Fibroblast of the conjunctiva (primary cell): ENCODE data around the gene PHF10.
"Not testable (repeated sequence)": the region's sequence is repeated elsewhere in the genome, so short reads cannot be mapped to it uniquely, and the experiment has no call there.

Source experiments
- DNase-seq: peaks from one replicate; pipeline ENCODE4 v3.0.0-alpha.2; 2010; ENCODE audit warnings: low read depth

Gene PHF10

DNA sequence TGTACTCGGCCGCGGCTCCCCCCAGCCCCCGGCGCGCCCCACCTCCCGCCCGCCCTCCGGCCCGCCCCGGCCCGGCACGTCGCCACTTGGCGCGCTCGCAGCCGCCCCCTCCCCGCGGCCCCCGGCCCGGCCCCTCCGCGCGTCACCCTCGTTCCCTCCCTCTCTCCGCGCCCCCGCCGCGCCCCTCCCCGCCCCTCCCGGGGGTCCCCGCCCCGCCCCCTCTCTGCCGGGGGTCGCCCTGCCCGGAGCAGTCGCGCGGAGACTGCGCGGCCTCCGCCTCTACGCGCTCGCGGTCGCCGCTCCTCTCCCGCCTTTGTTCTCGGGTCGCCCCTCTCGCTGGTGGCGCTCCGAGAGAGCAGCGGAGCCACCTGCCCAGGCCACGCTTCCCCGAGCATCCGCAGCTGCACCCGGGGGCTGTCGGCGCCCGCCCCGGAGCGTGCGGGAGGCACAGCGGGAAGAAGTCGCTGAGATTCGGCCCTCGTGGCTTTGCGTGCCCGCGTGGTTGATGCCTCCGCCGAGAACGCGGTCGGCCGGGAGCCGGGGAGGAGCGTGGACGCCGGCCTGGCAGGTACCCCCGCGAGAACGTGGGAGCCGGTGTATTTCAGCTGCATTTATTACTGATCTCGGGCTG lies at the start of gene PHF10:
Gene PHF10, minus strand, starts transcription at position 7 of the 631 bp plus-strand sequence. CDS start 569 bp downstream, outside the sequence.
- DNase-seq = no peak

DNA sequence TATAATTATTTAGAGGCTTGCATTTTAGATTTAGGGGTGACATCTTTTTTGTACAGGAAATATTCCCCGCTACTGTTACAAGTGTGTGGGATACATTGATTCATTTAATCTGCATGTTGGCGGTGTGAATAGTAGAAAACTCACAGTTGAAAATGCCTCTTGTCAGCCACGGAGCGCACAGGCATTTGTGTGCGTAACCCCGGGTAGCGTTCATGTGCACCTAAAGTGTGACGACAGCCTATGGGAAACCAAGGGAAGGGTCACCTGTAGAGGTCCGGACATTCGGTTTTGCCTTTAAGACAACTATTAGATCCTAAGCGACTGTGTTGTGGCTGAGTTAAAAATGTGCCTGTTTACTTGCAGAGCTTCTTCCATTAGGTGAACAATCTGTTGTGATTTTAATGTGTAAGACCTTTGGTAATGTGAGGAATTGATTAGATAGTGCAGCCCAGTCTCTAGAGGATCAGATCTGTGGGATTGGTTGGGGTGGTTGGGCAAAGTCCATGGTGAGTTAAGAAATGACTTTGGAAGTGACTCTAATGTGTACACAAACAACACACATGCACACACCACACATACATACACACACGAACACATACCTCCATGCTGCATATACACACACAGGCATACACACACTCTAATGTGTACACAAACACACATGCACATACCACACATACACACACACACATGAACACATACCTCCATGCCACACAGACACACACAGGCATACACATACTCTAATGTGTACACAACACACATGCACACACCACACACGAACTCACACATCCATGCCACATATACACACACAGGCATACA lies 42.8 kb upstream of the PHF10 start:
- no peak for DNase-seq

DNA sequence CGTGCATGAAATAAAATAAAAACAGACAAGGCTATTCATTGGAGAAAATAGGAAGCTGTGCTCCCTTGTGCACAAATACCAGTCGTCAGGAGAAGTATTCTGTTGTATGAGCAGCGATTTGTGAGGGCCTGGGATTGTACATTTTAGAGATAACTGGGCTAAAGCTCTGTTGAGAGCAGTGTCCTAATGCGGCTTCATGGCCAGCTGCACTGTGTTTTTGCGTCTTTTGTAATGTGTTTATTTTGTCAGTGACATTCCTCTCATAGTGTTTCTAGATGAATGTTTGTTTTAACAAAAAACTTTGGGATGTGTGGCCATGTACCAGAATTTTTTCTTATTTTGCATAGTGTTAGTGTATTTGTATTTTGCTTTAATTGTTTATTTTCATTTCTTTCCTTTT lies 41.9 kb upstream of the PHF10 start:
- no peak for DNase-seq

DNA sequence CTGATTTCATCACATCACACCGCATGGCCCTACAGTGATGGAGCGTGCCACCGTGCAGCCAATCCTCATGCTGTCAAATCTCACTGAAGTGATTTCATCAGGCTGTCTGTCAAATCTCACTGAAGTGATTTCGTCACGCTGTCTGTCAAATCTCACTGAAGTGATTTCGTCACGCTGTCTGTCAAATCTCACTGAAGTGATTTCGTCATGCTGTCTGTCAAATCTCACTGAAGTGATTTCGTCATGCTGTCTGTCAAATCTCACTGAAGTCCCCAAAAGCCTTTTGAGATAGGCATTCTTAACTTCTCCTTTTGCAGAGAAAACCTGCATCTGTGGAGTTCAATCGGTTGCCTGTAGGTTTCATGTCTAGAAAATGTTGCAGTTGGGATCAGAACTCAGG lies 41.5 kb upstream of the PHF10 start:
- DNase-seq = not testable (repeated sequence)

DNA sequence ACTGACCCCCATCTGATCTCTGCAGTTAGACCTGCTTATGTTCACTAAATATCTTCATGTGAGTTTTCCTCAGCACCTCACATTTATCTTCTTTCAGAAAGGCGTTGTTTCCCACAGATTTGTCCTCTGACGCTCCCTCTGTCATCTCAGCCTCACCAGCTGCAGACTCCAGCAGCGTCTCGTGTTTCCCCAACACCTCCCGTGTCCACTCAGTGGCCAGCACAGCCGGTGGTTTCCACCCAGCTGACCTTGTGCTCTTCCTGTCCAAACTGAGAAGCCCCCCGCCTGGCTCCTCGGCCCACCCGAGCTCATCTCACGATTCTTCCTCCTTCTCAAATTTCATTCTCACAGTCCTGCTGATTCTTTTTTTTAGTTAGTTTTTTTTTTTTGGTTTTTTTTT lies 39.6 kb upstream of the PHF10 start:
- DNase-seq = no peak

DNA sequence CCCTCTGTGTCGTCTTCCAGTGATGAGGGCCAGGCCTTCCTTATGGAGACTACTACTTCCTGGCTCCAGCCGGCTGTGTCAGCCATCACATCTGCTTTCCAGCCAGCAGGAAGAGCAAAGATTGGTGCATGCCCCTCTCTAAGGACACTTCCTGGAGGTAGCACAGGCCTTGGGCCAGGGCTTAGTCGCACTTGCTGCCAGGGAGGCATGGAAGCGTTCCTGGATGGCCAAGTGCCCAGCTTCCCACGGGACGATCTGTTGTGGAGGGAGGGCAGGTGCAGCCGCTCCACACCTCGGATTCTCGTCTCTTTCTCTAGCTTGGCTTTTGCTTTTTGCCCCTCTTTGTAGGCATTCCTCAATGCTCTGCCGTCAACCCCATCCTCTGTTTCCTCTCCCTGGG lies 39.0 kb upstream of the PHF10 start:
- no peak for DNase-seq

DNA sequence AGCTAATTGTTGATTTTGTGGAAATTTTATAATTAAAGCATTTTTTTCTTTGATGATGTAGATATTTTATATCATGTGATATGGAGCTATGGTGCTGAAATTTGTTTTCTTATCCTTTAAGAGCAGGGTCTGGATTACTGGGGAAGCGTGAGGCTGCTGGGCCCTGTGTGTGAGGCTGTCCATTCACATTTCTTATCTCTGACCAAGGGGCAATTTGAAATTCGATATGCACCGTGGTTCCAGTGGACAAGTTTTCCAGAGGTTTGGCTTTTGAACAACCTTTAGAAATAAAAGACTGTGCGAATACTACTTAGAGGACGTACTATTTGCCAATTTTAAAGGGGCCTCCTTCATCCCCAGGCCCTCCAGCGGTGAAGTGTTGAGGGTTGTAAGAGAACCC lies 30.9 kb upstream of the PHF10 start:
- no peak for DNase-seq

DNA sequence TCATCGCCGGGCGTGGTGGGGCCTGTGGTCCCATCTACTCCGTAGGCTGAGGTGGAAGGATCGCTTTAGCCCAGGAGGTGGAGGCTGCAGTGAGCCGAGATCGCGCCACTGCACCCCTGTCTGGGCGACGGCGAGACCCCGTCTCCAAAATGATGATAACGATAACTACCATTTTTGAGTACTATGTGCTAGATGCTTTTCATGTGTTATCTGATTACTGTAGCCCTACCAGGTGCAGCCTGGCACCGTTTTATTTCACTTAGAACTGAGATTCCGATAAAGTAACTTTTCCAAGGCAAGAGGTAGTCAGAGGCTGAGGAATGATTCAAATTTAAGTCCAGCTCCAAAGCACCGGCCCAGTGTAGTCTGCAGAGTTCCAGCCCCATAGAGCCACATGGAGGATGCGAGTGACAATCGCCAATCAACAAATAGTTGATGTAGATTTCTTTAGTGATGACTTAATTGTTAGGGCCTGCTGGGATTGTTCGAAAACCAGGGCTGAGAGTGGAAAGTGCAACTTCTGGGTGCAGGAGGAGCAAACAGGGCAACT lies 27.8 kb upstream of the PHF10 start:
- DNase-seq = no peak

DNA sequence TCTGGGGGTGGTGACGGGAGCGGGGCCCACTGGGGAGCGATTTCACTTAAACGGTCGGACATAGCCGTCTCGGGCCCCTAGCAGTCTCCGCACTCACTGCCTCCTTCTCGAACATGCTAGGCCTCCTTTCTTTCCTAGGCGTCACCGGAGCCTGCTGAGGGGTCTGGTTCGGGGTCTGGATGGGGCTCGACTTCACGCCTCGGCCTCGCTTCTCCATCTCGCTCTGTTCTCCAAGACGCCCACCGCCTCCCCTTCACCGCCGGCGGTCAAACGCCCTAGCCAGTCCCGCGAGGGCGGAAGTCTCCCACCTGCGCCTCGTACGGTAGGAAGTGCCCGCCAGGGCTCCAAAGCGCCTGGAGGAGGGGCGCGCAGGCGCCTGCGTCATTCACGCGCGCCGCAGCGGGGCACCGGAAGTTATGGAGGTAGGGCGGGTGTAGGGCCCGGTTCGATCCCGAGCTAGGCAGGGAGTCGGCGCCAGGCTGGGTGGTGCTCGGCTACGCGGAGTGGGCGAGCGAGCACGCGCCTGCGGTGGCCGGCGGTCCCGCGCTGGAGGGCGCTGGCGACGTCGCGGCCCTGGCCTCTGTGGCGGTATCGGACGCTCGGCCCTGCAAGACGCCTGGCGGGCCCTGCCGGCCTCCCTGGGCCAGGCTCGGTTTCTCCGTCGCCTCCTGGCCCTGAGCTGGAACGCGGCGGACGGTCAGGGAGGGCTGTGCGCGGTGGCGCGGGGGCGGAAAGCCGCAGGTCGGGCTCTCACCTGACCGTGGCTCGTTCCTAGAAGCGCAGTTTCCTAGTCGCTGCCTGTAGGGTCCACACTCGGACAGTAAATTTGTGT lies 27.2 kb upstream of the PHF10 start, which contains the start of the genes DYNLT2 and ERMARD:
Gene DYNLT2, minus strand, starts transcription at position 331 of the 832 bp plus-strand sequence. Its CDS starts 114 bp downstream, at position 217.
Gene ERMARD, plus strand, starts transcription at position 381 of the 832 bp plus-strand sequence. Its CDS starts 36 bp downstream, at position 417.
- peak; percentile 79 for DNase-seq

DNA sequence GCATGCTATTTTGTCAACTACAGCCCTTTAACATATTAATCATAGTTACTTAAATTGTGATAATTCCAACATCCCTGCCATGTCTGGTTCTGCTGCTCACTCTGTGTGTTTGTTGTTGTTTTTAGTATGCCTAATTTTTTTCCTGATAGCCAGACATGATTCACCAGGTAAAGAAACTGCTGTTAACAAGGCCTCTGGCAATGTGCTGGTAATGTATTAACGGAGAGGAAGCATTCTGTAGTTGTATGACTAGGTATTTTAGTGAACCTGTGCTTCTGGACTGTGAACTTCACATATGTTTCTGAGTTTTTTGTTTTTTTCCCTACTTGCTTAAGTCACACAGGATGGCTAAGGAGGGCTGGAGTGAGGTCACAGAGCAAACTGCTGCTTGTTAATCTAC lies 22.3 kb upstream of the PHF10 start:
- no peak for DNase-seq

DNA sequence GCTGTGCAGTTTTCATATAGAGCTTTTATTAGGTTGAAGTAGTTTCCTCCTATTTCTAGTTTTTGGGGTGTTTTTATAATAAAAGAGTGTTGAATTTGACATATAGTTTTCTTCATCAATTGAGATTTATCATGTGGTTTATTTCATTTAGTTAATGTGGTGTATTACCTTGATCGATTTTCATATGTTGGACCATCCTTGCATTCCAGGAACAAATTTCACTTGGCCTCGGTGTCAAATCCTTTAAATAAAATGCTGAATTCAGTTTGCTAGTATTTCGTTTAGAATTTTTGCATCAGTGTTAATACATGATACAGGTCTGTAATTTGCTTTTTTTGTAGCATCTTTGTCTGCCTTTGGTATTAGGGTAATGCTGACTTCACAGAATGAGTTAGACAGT lies 21.1 kb upstream of the PHF10 start:
- DNase-seq = no peak

DNA sequence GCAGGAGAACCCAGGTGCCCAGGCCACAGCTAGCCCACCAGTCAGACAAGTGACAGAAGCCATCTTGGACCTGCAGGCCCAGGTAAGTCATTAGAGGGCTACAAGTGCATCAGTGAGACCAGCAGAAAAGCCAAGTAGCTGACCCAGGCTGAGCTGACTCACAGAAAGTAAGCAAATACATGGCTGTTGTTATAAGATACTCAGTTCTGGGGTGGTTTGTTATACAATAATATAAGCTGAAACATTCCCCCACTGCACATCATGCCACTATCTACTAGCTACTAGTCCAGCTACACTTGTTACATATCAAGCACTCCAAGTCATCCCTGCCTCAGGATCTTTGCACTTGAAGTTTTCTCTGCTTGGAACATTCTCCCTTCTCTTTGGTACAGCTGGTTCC lies 17.0 kb upstream of the PHF10 start:
- no peak for DNase-seq

DNA sequence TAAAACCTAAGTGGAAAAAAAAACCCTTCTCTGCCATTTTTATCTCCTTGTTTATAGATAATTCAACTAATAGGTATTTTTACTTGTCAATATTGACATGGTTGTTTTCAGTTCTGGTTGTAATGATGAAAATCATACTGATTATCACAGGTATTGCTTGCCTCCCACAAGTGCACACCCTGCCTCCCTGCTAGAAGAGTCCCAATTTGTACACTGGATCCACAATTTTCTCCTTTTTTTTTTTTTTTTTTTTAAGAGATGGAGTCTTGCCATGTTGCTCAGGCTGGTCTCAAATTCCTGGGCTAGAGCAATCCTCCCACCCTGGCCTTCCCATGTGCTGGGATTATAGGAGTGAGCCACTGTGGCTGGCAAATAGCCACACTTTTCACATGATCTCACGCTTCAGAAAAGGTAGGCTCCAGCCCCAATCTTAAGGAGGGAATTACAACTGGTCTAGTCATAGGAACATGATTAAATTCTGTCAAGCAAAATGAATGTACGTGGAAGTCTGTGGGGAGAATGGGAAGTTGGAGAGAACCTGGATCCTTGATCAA lies 14.8 kb upstream of the PHF10 start:
- no peak for DNase-seq

DNA sequence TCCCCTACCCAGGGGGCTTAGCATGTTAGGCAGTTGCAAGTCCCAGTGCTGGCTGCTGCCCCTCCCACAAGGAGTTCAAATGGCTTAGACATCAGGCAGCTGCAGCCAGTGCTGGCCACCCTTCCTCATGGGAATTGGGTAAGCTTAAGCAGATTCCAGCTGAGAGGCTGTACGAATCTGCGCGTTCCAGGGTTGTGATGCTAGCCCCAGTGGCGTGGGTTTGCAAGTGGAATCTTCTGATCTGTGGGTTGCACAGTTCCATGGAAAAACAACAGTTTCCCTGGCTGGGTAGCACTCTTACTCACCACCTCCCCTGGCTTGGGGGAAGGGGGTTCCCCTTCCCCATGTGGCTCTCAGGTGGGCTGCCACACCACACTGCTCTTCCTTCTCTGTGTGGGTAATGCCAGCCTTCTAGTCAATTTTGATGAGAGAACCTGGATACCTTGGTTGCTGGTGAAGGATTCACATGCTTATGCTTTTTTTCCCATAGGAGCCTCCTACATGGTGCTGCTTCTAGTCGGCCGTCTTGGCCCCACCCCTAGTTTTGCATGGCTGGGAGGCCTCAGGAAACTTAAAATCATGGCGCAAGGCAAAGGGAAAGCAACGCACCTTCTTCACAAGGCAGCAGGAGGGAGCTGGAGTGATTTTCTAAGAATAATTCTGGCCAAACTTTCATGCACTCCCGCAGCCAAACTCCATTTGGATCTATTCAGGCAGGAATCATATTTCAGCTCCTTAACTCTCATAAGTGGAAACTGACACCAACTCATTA lies 14.1 kb upstream of the PHF10 start:
- no peak for DNase-seq

DNA sequence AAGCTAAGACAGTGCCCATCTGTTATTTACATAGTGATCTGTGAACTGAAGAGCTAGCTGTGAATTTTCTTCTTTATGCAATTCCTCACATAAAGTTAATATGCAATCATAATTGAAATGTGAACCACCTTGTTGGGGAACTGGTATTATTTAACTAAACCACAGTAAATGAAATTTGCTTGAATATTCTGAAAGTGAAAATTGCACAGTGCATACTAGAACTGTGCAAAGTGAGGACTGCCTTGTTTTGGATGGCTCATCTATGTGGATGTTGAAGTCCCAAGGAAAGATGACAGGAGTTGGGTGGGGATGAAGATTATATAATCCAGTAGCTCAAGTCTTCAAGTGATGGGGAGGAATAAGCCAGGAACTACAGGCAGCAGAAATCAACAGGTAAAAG lies 5.7 kb upstream of the PHF10 start:
- no peak for DNase-seq

DNA sequence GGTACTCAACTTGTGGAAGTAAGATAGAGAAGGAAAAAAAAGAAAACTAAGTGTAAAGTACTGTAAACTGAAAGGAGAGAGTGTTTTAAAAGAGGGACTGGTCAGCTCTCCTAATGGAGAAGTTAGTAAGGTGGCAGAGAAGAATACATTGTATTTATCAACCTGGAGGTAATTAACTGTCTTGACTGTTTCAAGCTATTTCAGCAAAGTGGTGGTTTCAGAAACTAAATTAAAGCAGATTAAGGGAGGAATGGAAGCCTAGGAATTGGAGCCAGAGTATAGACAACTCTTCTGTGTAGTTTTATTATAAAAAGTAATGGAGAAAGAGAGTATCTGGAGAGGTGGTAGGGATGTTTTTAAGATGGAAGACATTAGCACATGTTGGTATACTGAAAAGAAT lies 2.7 kb upstream of the PHF10 start:
- DNase-seq = no peak

DNA sequence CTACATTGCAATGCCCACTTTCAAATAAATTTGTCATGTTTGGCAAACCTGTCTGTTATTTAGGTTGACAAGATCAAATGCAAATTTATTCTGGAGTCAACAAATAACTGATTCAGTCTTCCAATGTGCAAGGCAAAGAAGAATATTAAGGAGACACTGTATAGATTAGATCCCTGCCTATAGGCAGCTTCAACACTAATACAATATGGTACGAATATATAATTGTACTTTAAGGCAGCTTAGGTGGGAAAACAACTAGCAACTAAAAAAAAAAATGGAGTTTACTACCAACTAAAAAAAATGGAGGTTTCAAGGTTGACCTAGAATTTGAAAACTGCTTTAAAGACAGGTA lies 1.7 kb upstream of the PHF10 start:
- no peak for DNase-seq

DNA sequence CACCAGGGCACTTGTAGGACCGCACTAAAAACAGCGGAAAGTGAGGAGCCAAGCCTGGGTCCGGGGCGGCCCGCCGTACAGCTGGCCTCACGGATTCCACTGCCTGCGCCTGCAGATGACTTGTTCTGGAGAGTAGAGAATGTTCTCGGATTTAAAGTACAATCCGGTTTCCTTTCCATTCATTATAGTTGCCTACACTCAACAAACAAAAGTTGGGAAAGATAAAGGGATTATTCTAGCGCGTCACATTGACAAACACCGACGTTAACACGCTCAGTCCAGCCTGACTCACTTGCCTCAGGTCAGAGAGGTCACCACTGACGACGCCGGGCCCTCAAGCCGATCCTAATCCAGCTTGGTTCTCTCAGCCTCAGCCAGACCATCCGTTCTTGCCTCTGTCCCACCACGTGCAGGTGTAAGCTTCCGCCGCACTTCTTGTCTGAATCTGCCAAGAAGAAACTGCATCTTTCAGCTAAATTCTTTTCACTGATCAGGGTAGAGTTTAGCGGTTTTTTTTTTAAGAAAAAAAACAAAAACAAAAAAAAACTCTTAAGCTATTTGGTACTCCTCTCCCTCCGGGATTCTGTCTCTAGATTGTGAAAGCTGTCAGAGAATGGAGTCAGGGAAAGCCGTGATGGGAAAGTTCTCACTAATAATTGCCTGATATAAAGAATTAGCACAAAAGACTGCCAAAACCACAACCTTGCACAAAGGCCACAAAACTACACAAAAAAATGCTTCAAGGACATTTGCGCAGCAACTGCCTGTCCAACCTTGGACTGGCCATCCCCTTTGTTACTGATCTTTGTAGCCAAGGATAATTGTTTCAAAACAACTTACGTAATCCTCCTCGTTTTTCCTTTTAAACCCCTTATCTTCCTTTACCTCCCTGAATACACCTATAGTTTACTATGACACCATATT lies 1.1 kb upstream of the PHF10 start:
- peak; percentile 27 for DNase-seq

DNA sequence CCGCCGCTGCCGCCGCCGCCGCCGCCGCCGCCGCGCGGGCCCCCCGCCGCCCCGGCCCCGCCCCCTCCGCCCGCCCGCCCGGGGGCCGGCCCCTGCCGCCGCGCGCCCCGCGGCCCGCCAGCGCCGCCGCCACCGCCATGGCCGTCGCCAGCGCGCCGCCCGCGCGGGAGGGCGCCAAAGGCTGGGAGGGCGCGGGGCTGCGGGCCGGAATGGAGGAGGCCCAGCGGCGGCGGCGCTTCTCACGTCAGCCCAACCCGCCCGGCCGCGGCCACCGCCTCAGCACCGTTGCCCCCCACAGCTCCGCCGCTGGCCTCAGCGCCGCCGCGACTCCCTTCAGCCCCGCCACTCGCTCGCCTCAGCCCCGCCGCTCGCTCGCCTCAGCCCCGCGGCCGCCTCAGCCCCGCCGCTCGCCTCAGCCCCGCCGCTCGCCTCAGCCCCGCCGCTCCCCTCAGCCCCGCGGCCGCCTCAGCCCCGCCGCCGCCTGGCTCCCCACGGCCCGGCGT lies 258 bp downstream of the PHF10 start:
- DNase-seq = no peak
